Skeletal muscle satellite cell (primary cell): Measurements from ENCODE around the gene VPS18.

Source experiments
- H3K27me3 ChIP-seq: 2 replicates; pipeline ENCODE4 v1.7.0; 2013; ENCODE audit warnings: low read length; ENCODE audit not compliant: control insufficient read depth, insufficient read depth
- H3K36me3 ChIP-seq: 2 replicates; pipeline ENCODE4 v1.7.0; 2013; ENCODE audit warnings: mild to moderate bottlenecking, control low read depth, low read length; ENCODE audit not compliant: insufficient read depth
- H3K4me1 ChIP-seq: 2 replicates; pipeline ENCODE4 v1.7.0; 2013; ENCODE audit warnings: low read length; ENCODE audit not compliant: control insufficient read depth, insufficient read depth
- H3K4me2 ChIP-seq: 2 replicates; pipeline ENCODE4 v1.7.0; 2013; ENCODE audit warnings: mild to moderate bottlenecking, low read length
- H3K4me3 ChIP-seq: 2 replicates; pipeline ENCODE4 v1.7.0; 2013; ENCODE audit warnings: low read length
- H3K9ac ChIP-seq: 2 replicates; pipeline ENCODE4 v1.7.0; 2013; ENCODE audit warnings: mild to moderate bottlenecking, low read depth, low read length, moderate library complexity
- H3K9me3 ChIP-seq: replicated peaks from 2 replicates; pipeline ENCODE4 v1.7.0; 2013; ENCODE audit warnings: mild to moderate bottlenecking, control low read depth, low read length

The VPS18 gene

DNA sequence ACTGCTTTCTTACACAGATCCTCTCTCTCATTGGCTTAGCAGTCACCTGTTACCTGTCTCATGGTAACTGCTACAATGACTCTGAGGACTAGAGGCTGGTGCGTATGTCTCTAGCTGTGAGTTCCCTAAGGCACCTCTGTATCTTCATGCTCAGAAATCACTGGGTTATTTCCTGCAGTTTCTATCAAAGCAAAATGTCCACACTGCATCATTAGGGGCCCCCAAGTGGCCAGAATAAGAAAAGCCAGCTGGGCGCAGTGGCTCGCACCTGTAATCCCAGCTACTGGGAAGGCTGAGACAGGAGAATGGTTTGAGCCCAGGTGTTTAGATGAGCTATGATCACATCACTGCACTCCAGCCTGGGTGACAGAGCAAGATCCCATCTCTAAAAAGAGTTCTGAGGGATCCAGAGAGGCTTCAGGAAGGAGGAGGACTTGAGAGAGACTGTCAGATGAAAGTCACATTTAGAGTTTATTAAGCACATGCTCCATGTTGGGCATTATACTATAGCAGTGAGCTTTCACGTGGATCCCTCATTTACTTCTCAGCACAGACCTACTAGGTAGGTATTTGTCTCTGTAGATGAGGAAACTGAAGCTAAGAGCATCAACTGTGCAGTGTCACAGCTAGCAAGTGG lies 2.3 kb upstream of the VPS18 start:
- Histone ChIP-seq H3K4me2 (no peak overlapping the region), H3K27me3 (no peaks in the 10 kb centered on the region), H3K9me3 (no peaks in the 10 kb centered on the region), H3K36me3 (peaks cover 7% of the 10 kb centered on the region), H3K9ac (no peak overlapping the region), H3K4me1 (peaks cover 14% of the 10 kb centered on the region), H3K4me3 (no peak overlapping the region)

DNA sequence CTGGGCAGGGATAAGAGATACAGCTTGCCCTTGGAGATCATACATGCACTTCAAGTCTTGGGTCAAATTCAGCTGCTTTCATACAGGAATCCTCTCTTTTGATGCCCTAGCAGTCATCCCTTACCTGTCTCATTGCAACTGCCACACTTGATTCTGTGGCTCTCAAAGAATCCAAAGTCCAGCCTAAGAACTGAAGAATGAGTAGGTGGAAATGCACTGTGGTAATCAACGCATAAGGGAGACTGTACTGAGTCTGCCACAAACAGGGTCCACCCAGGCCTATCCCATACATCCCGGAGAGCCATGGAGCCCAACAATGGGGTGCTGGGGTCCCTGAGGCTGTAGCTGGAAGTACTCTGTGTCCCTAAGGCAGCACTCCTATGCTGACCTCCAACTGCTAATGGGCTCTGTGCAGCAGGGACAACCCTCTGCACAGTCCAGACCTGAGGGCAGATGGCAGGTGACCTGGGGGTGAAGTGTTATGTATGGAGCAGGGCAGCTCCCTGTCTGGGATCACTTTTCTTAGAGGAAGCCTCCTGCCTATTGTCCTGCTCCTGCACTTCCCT lies 1.7 kb upstream of the VPS18 start:
- Histone ChIP-seq H3K9me3 (no peaks in the 10 kb centered on the region), H3K4me1 (peaks cover 14% of the 10 kb centered on the region), H3K4me3 (no peak overlapping the region)

DNA sequence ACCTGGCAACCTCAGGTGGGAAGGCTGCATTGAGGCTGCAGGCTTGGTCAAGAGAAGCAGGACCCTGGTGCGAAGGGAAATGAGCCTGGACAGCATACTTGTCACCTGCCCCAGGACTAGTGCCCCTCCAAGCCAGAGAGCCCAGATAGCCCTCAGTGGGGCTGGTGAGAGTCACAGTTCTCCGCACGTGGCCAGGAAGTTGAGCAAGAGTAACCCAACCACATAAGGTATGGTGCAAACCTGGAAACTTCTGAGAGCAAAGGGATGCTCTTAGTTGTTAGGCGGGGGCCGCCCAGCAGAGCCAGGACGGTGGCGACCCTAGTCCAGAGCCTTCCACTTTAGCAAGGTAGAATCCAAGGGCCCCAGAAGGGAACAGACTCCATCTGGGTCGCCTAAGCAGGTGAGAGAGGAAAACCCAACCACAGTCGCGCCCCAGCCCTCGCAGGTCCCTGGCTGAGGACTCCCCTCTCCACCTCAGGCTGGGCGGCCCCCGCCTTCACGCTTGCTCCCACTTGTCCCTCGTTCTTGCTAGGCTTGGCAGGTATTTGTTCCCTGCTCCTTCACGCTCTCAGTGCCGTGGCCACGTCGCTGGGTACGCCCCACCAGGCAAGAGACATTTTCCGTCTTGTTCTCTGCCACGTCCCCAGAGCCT lies 1.1 kb upstream of the VPS18 start:
- Histone ChIP-seq H3K4me2 (peak overlapping the region; percentile 98), H3K9me3 (no peaks in the 10 kb centered on the region), H3K9ac (no peak overlapping the region), H3K4me3 (no peak overlapping the region), H3K27me3 (no peaks in the 10 kb centered on the region), H3K36me3 (peaks cover 13% of the 10 kb centered on the region), H3K4me1 (peaks cover 14% of the 10 kb centered on the region)

More for the DNA sequence above, 1.7 kb upstream of the VPS18 start:
- no peak overlapping the region for H3K4me2 ChIP-seq
- peaks cover 11% of the 10 kb centered on the region for H3K36me3 ChIP-seq
- no peaks in the 10 kb centered on the region for H3K27me3 ChIP-seq
- H3K9ac ChIP-seq = no peak overlapping the region

DNA sequence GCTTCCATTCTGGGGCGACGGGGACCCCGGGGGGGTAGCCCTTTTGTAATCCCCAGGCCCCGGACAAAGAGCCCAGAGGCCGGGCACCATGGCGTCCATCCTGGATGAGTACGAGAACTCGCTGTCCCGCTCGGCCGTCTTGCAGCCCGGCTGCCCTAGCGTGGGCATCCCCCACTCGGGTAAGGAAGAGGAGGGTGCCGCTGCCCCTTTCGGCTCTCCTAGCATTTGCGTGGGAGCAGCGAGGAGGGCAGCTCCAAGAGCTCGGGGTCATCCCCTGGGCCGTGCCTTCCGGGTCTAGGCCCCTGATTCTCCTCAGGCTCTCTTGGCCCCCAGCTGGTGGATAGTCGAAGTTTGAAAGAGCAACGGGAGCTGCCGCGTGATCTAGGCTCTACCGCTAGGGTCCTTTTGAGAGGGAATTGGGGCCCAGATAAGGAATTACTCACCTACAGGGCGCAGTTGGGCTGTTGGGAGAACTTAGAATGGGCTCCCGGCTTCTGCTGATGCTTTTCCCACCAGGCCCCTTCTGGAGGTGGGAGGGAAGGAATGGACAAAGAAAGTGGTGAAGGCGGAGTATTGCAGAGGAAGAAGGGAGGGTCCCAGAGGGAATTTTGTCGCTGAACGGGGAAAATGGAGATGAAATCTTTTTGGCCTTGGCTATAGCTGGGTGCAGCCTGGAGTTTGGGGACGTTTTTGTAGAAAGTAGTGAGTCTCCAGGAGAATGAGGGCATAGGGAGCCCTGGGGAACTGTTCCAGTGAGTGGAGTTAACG lies 615 bp downstream of the VPS18 start:
- H3K9ac ChIP-seq = peak overlapping the region; percentile 97

DNA sequence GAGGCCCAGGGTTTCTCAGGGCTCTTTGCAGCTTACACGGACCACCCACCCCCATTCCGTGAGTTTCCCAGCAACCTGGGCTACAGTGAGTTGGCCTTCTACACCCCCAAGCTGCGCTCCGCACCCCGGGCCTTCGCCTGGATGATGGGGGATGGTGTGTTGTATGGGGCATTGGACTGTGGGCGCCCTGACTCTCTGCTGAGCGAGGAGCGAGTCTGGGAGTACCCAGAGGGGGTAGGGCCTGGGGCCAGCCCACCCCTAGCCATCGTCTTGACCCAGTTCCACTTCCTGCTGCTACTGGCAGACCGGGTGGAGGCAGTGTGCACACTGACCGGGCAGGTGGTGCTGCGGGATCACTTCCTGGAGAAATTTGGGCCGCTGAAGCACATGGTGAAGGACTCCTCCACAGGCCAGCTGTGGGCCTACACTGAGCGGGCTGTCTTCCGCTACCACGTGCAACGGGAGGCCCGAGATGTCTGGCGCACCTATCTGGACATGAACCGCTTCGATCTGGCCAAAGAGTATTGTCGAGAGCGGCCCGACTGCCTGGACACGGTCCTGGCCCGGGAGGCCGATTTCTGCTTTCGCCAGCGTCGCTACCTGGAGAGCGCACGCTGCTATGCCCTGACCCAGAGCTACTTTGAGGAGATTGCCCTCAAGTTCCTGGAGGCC lies 5.4 kb downstream of the VPS18 start:
- Histone ChIP-seq H3K9ac (no peak overlapping the region), H3K9me3 (no peaks in the 10 kb centered on the region), H3K4me2 (no peak overlapping the region), H3K4me3 (no peak overlapping the region), H3K36me3 (peaks cover 60% of the 10 kb centered on the region), H3K4me1 (peaks cover 11% of the 10 kb centered on the region), H3K27me3 (no peaks in the 10 kb centered on the region)

More for the DNA sequence above, 615 bp downstream of the VPS18 start:
- Histone ChIP-seq H3K4me1 (peaks cover 14% of the 10 kb centered on the region), H3K9me3 (no peaks in the 10 kb centered on the region), H3K4me3 (peak overlapping the region; percentile 87), H3K36me3 (peaks cover 27% of the 10 kb centered on the region), H3K27me3 (no peaks in the 10 kb centered on the region), H3K4me2 (peak overlapping the region; percentile 98)

DNA sequence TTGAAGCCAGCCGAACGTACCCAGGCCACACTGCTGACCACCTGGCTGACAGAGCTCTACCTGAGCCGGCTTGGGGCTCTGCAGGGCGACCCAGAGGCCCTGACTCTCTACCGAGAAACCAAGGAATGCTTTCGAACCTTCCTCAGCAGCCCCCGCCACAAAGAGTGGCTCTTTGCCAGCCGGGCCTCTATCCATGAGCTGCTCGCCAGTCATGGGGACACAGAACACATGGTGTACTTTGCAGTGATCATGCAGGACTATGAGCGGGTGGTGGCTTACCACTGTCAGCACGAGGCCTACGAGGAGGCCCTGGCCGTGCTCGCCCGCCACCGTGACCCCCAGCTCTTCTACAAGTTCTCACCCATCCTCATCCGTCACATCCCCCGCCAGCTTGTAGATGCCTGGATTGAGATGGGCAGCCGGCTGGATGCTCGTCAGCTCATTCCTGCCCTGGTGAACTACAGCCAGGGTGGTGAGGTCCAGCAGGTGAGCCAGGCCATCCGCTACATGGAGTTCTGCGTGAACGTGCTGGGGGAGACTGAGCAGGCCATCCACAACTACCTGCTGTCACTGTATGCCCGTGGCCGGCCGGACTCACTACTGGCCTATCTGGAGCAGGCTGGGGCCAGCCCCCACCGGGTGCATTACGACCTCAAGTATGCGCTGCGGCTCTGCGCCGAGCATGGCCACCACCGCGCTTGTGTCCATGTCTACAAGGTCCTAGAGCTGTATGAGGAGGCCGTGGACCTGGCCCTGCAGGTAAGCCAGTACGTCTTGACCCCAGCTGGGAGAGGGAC lies 6.2 kb downstream of the VPS18 start:
- no peak overlapping the region for H3K4me3 ChIP-seq
- peaks cover 64% of the 10 kb centered on the region for H3K36me3 ChIP-seq
- no peak overlapping the region for H3K9ac ChIP-seq
- no peaks in the 10 kb centered on the region for H3K9me3 ChIP-seq
- peaks cover 7% of the 10 kb centered on the region for H3K4me1 ChIP-seq
- H3K27me3 ChIP-seq = no peaks in the 10 kb centered on the region
- H3K4me2 ChIP-seq = no peak overlapping the region

DNA sequence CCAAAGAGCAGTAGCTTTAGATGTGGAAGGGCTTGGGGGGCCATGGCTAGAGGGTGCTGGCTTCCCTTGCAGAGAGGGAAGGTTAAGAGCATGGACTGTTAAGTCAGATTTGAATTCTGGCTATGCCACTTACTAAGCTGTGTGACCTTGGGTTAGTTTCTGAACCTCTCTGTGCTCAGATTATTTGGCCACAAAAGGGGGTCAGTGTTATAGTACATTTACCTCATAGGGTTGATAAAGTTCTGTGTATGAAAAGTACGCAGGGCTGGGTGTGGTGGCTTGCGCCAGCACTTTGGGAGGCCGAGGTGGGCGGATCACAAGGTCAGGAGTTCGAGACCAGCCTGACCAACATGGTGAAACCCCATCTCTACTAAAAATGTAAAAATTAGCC lies 6.8 kb downstream of the VPS18 start:
- no peak overlapping the region for H3K4me2 ChIP-seq
- peaks cover 62% of the 10 kb centered on the region for H3K36me3 ChIP-seq
- no peak overlapping the region for H3K4me3 ChIP-seq
- no peaks in the 10 kb centered on the region for H3K9me3 ChIP-seq
- peaks cover 8% of the 10 kb centered on the region for H3K4me1 ChIP-seq
- no peak overlapping the region for H3K9ac ChIP-seq
- no peaks in the 10 kb centered on the region for H3K27me3 ChIP-seq

DNA sequence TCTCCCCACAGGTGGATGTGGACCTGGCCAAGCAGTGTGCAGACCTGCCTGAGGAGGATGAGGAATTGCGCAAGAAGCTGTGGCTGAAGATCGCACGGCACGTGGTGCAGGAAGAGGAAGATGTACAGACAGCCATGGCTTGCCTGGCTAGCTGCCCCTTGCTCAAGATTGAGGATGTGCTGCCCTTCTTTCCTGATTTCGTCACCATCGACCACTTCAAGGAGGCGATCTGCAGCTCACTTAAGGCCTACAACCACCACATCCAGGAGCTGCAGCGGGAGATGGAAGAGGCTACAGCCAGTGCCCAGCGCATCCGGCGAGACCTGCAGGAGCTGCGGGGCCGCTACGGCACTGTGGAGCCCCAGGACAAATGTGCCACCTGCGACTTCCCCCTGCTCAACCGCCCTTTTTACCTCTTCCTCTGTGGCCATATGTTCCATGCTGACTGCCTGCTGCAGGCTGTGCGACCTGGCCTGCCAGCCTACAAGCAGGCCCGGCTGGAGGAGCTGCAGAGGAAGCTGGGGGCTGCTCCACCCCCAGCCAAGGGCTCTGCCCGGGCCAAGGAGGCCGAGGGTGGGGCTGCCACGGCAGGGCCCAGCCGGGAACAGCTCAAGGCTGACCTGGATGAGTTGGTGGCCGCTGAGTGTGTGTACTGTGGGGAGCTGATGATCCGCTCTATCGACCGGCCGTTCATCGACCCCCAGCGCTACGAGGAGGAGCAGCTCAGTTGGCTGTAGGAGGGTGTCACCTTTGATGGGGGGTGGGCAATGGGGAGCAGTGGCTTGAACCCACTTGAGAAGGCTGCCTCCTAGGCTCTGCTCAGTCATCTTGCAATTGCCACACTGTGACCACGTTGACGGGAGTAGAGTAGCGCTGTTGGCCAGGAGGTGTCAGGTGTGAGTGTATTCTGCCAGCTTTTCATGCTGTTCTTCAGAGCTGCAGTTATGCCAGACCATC lies 8.6 kb downstream of the VPS18 start:
- H3K9ac ChIP-seq = no peak overlapping the region
- no peaks in the 10 kb centered on the region for H3K27me3 ChIP-seq
- peaks cover 25% of the 10 kb centered on the region for H3K4me1 ChIP-seq
- no peak overlapping the region for H3K4me3 ChIP-seq
- H3K4me2 ChIP-seq = no peak overlapping the region
- H3K9me3 ChIP-seq = no peaks in the 10 kb centered on the region
- peaks cover 50% of the 10 kb centered on the region for H3K36me3 ChIP-seq

DNA sequence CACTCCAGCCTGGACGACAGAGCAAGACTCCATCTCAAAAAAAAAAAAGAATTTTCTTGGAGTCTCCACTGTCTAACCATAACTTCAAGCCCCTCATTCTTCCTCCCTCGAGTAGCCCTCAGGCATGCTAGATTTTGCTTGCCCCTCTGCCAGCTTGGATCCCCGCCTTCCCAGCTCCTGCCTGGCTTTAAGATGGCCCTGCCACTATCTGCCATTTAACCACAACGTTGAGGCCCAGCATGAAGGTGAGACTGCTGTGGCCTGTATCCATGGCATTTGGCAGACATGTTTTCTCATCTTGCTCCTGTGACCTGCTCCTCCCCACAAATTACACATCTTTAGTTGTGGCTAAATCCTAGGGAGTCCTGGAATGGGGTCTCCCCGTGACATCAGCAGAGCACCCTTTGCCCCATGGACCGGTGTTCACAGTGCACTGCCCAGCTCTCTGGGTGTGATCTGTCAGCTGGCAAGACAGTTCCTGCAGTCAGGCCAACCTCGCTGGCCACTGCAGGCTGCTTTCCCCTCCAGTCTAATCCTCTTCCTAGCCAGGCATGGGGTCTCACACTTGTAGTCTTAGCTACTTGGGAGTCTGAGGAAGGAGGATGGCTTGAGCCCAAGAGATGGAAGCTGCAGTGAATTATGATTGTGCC lies 10.4 kb downstream of the VPS18 start:
- H3K27me3 ChIP-seq = no peaks in the 10 kb centered on the region
- peaks cover 29% of the 10 kb centered on the region for H3K4me1 ChIP-seq
- H3K36me3 ChIP-seq = peaks cover 38% of the 10 kb centered on the region
- no peak overlapping the region for H3K4me3 ChIP-seq
- no peak overlapping the region for H3K4me2 ChIP-seq
- no peak overlapping the region for H3K9ac ChIP-seq
- no peaks in the 10 kb centered on the region for H3K9me3 ChIP-seq
